ENCODE measurements around the gene TP53I11. TPM values are rescaled to one million over a fixed set of nuclear protein-coding genes. Genes with fewer than 3 reads are reported as not detected.

Gene TP53I11
- total and polyA plus RNA-seq, 9 of the 15 experiments (the other 6 are each of a cell fraction or from before 2014, with no cell fraction given): 0.14 to 2.5 (median 1.2) TPM; not detected in 2

DNA sequence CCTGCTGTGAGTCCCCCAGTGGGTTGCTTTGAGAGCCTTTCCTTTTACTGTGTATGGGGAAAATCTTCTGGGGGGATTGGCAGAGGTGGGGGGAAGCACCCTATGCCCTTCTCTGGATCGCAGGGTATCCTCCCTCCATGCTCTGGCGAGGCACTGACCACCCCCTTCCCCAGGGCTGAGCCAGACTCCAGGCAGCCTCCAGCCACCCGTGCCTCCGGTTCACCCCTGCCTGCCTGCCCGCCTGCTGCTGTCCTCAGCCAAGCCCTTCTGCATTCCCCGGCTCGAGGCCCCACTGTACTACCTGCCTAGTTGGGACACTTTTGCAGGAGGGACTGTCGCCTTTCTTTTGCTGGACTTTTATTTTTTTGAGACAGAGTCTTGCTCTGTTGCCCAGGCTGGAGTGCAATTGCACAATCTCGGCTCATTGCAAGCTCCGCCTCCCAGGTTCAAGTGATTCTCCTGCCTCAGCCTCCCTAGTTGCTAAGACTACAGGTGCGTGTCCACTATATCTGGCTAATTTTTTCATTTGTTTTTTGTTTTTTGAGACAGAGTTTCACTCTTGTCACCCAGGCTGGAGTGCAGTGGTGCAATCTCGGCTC, 23.8 kb upstream of the TP53I11 start:
- no peaks in the 10 kb centered on the region for H3K79me2 ChIP-seq (ENCODE audit: control insufficient read depth, insufficient read depth, low read length)
- no peak overlapping the region for H3K27ac ChIP-seq (ENCODE audit: extremely low read depth, low read depth, low read length)
- ATAC-seq (no peak), DNase-seq (ENCODE audit: extremely low read depth in 1 of 4, low spot score in 3 of 4) (no peak), FAIRE-seq (no peak)
- H3K9me3 ChIP-seq (replicated peaks; ENCODE audit: control insufficient read depth, insufficient read depth, low read depth, low read length): no peaks in the 10 kb centered on the region
- BruUV-seq (replicated peaks): no TSS peak
- CTCF ChIA-PET (ENCODE audit: low intra/inter-chr PET ratio): no interaction called here
- H3K4me3 ChIP-seq: no peak overlapping the region
- no peak overlapping the region for H2AFZ ChIP-seq (ENCODE audit: low read depth, low read length)
- intact Hi-C loops (cut with micrococcal nuclease) (no loop called here), in situ Hi-C loops (cut with MboI) (no loop called here)
- POLR2A ChIA-PET: no interaction called here
- H3K9me1 ChIP-seq (ENCODE audit: control insufficient read depth, insufficient read depth, low read length): no peaks in the 10 kb centered on the region
- TF ChIP-seq MECOM (CRISPR knock-in tag; IDR thresholded peaks at IDR 0.05): no peak
- TF ChIP-seq CCAR2 (IDR thresholded peaks at IDR 0.05; ENCODE audit: low read depth, low read length): no peak
- no peak for TF ChIP-seq BHLHE40 (IDR thresholded peaks at IDR 0.05; ENCODE audit: low read length)
- TF ChIP-seq PHF20 (IDR thresholded peaks at IDR 0.05; ENCODE audit: partially characterized antibody): no peak
- 0 out of 2 replicates have a peak, but pooled peaks have one; percentile 17 for TF ChIP-seq ZNF121 (CRISPR knock-in tag; conservative IDR thresholded peaks at IDR 0.05)
- no peak for TF ChIP-seq ZNF644 (tag; IDR thresholded peaks at IDR 0.05; ENCODE audit: low read depth)
- TF ChIP-seq CEBPB (tag; IDR thresholded peaks at IDR 0.05): peak; percentile 48; the same call in 1 of the 2 replicates
- 0% methylated on average over 10 of the region's 12 CpGs for WGBS (ENCODE audit: insufficient coverage, low coverage, missing lambda C conversion rate)
- H4K20me1 ChIP-seq (replicated peaks; ENCODE audit: control insufficient read depth, insufficient read depth, low read length): peaks cover 20% of the 10 kb centered on the region; the same call in 1 of the 2 replicates
- peaks cover 0 to 7% of the 10 kb centered on the region in 2 experiments; a peak in 1 of 5 replicates for H3K4me1 ChIP-seq (replicated peaks in 1 of 2; ENCODE audit: control insufficient read depth in 2 of 2, insufficient read depth in 2 of 2, low read length in 2 of 2)
- no peak overlapping the region for H3K9ac ChIP-seq (ENCODE audit: insufficient read depth in 1 of 2, low read depth in 2 of 2, low read length in 2 of 2)
- H3K36me3 ChIP-seq (ENCODE audit: control insufficient read depth, insufficient read depth, low read length): no peaks in the 10 kb centered on the region
- no peak overlapping the region for H3K4me2 ChIP-seq (ENCODE audit: insufficient read depth, low read length)
- H3K27me3 ChIP-seq (ENCODE audit: control insufficient read depth in 2 of 2, insufficient read depth in 2 of 2, low read length in 2 of 2): peaks cover 0 to 73% of the 10 kb centered on the region in 2 experiments; a peak in 3 of 5 replicates

Data from K562 (cell line).